GM21390 (cell line): ENCODE results near the gene MDN1.

ENCODE experiments used
- ATAC-seq: cut with Tn5 transposase; IDR thresholded peaks from one replicate; pipeline ENCODE4 v1.9.1; 2021; ENCODE audit not compliant: unreplicated experiment

Gene MDN1

GRCh38 chr6:89611666-89612065, 207.9 kb downstream of the MDN1 start:
- ATAC-seq: no peak

DNA sequence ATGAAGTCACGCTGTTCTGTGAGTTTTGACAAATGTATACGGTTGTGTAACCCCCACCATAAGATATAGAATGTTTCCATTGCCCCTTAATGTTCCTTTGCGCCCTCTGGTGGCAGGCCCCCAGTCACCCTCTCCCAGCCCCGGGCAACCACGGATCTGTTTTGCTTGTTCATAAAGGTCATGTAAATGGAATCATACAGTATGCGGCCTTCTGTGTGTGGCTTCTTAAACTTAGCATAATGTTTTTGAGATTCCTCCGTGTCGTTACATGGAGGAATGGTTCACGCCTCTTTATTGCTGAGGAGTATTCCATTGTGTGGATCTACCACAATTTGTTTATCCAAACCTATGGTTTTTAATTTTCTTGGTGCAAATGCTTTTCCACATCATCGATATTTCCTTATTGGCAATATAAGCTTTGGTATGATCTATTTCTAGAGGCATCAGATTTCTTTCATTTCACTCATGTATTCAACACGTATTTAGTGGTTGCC, 209.4 kb downstream of the MDN1 start:
- peak; percentile 73 for ATAC-seq

DNA sequence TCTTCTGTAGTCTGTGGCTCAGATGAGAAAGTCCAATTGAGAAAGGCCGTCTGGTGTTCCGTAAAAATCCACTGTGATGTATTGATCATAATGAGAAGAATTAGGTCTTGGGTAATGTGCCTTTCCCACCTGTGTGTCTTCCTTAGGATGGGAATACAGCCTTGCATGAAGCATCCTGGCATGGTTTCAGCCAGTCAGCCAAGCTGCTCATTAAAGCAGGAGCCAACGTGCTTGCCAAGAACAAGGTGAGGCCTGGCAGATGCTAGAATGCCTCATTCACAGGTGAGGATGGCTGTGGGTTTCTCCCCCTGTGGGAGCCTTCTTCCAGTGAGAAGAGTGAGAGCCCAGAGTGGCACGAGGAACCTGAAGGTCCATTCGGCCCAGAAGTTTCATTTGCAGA, 213.7 kb downstream of the MDN1 start:
- ATAC-seq: no peak

- no peak for ATAC-seq
Observed at GRCh38 chr6:89604653-89605052, 214.9 kb downstream of the MDN1 start.

- no peak for ATAC-seq
Observed at GRCh38 chr6:89602166-89602565, 217.4 kb downstream of the MDN1 start.

DNA sequence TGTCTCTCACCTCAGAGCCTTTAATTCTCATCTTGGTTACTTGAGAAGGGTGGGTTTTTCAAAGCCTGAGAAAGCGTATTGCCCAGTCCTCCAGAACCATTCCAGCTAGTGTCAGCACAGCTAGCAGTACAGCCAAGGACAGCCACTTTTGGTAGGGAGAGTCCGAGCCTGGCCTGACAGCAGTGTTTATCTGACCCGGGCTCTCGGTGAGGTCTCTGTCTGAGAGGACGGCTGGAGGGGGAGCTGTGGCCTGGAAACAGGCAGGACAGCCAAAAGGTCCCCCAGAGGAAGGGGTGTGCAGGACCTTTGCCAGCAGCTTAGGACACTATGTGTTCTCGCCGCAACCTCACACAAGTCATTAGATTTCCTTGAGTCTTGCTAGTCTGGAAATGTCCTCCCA, 219.9 kb downstream of the MDN1 start:
- ATAC-seq: no peak

GRCh38 chr6:89597988-89598387, 221.6 kb downstream of the MDN1 start:
- ATAC-seq: no peak

DNA sequence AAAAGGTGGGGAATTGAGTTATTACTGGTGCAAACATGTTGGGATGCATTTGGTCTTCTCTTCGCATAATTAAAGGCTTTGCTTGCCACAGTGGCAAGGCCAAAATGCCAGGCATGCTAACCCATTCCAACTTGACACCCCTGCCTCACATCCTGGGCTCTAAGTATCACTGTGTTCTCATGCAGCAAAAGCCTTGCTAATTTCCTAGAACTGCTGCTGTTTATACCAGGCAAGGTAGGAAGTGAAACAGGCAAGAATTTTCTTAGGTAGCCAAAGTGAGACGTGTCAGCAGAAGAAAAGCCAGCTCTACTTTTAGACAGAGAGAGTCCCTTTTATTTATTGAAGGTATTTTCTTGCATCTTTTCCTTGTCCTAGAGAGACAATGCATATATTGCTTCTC, 222.2 kb downstream of the MDN1 start:
- no peak for ATAC-seq

GRCh38 chr6:89596484-89596883, 223.1 kb downstream of the MDN1 start:
- ATAC-seq: no peak

DNA sequence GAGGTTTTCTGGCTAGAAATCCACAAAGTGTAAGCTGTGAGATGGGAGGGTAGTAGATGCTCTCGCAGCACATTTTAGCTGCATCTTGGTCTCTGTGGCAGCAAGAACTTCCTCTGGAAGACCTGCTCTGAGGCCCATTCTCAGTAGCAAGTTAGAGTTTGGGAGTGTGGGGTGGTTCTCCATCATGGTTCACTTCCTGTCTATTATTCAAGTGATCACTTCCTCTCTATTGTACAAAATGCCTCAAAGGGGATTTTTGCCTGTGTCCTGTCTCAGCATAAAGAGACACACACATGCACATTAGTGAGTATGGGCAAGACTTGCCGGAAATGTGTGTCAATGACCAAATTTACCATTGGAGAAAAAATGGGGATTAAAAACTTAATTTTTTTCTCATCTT, 223.5 kb downstream of the MDN1 start:
- ATAC-seq: peak; percentile 95
